K562 (cell line): Measurements from ENCODE around the gene SPRED2. TPM values are rescaled to one million over a fixed set of nuclear protein-coding genes. Genes with fewer than 3 reads are reported as not detected.

ENCODE experiments used
- ATAC-seq: fragments of 200-7000 bp; cut with Tn5 transposase; 3 replicates; pipeline ENCODE4 v1.9.1; 2020; ENCODE audit warnings: moderate library complexity
- BruUV-seq: library from RNA; stranded (reverse); fragments of 400-500 nt; replicated peaks from 2 replicates; lab custom pipeline; 2021; lab: Mats Ljungman, UMichigan
- CTCF ChIA-PET: fragments of 300-600 bp; formaldehyde crosslinking; extraction: SDS; loops from one replicate; lab custom pipeline; 2021; ENCODE audit warnings: low intra/inter-chr PET ratio; lab: Yijun Ruan, JAX
- POLR2A ChIA-PET: fragments of 300-600, 350-650 bp; sonication (Branson Sonifier 250); formaldehyde crosslinking; extraction: SDS; loops from one replicate; lab custom pipeline; 2021; ENCODE audit warnings: antibody characterized with exemption, inconsistent platforms; lab: Yijun Ruan, JAX
- DNase-seq, 4 experiments: peaks; one replicate each; pipeline versions ENCODE4 v3.0.0 to v3.0.0-alpha.2; 2011 to 2018; ENCODE audit warnings: low spot score in 3 of 4, mixed read lengths in 3 of 4; ENCODE audit errors: extremely low read depth in 1 of 4
- FAIRE-seq: peaks from 2 replicates; lab custom pipeline; 2011; peaks lifted over from hg19 to GRCh38; lab: Jason Lieb, UNC
- H2AFZ ChIP-seq: 2 replicates; pipeline ENCODE4 v1.6.0; 2011; ENCODE audit warnings: low read depth, low read length, control low read depth, inconsistent platforms
- H3K27ac ChIP-seq: fragments of 200-600 bp; 3 replicates; pipeline ENCODE4 v1.8.0; 2011; ENCODE audit warnings: low read depth, mild to moderate bottlenecking, control low read depth, inconsistent platforms, low read length, moderate library complexity, mixed read lengths; ENCODE audit errors: extremely low read depth
- H3K27me3 ChIP-seq, 2 experiments: fragments of 300-600 bp in 1 of 2; 2 replicates in 1 of 2; 3 replicates in 1 of 2; pipeline versions ENCODE4 v1.6.0 to v1.8.0; 2011; ENCODE audit warnings: inconsistent platforms in 2 of 2, low read length in 2 of 2, mild to moderate bottlenecking in 1 of 2, mixed read lengths in 1 of 2, moderate library complexity in 1 of 2; ENCODE audit not compliant: control insufficient read depth in 2 of 2, insufficient read depth in 2 of 2
- H3K36me3 ChIP-seq: fragments of 300-600 bp; 3 replicates; pipeline ENCODE4 v1.8.0; 2011; ENCODE audit warnings: mild to moderate bottlenecking, low read length, inconsistent platforms; ENCODE audit not compliant: control insufficient read depth, insufficient read depth
- H3K4me1 ChIP-seq, 2 experiments: fragments of 200-600 bp in 1 of 2; replicated peaks in 1 of 2; 2 replicates in 1 of 2; 3 replicates in 1 of 2; pipeline versions ENCODE4 v1.5.1 to v1.8.0; 2011; ENCODE audit warnings: inconsistent platforms in 2 of 2, low read length in 2 of 2, mild to moderate bottlenecking in 1 of 2, mixed read lengths in 1 of 2, moderate library complexity in 1 of 2; ENCODE audit not compliant: control insufficient read depth in 2 of 2, insufficient read depth in 2 of 2
- H3K4me2 ChIP-seq: 2 replicates; pipeline ENCODE4 v1.6.1; 2011; ENCODE audit warnings: low read length, control low read depth, inconsistent platforms, mixed read lengths; ENCODE audit not compliant: insufficient read depth
- H3K4me3 ChIP-seq: fragments of 200-600 bp; sonication (generic), shearing (Covaris generic); 2 replicates; pipeline ENCODE4 v1.5.1; 2016; ENCODE audit warnings: control low read depth, inconsistent platforms
- H3K79me2 ChIP-seq: fragments of 200-600 bp; 3 replicates; pipeline ENCODE4 v1.8.0; 2011; ENCODE audit warnings: low read length, inconsistent platforms; ENCODE audit not compliant: control insufficient read depth, insufficient read depth
- H3K9ac ChIP-seq, 2 experiments: 2 replicates each; pipeline versions ENCODE4 v1.6.0 to v1.6.1; 2011; ENCODE audit warnings: low read depth in 2 of 2, low read length in 2 of 2, control low read depth in 1 of 2, inconsistent platforms in 1 of 2, mild to moderate bottlenecking in 1 of 2, mixed read lengths in 1 of 2; ENCODE audit not compliant: insufficient read depth in 1 of 2
- H3K9me1 ChIP-seq: one replicate; pipeline ENCODE4 v1.6.0; 2011; ENCODE audit warnings: inconsistent platforms, mild to moderate bottlenecking, low read length, moderate library complexity; ENCODE audit not compliant: control insufficient read depth, insufficient read depth
- H3K9me3 ChIP-seq: replicated peaks from 2 replicates; pipeline ENCODE4 v1.5.1; 2011; ENCODE audit warnings: low read depth, low read length, inconsistent platforms; ENCODE audit not compliant: control insufficient read depth, insufficient read depth
- H4K20me1 ChIP-seq: replicated peaks from 2 replicates; pipeline ENCODE4 v1.6.1; 2011; ENCODE audit warnings: low read length, inconsistent platforms, mixed read lengths; ENCODE audit not compliant: control insufficient read depth, insufficient read depth
- CBX2 ChIP-seq: fragments of 200-600 bp; sonication (generic); IDR thresholded peaks from one replicate; pipeline ENCODE4 v1.6.1; 2012; ENCODE audit warnings: mild to moderate bottlenecking, low read length, inconsistent platforms; ENCODE audit not compliant: insufficient read depth, poor library complexity, severe bottlenecking
- DNMT1 ChIP-seq: fragments of 450-650 bp; IDR thresholded peaks from 2 replicates; pipeline ENCODE4 v1.6.1; 2016; ENCODE audit warnings: antibody characterized with exemption, mild to moderate bottlenecking
- HEY1 ChIP-seq: fragments of 250-450 bp; sonication (Bioruptor Pico); IDR thresholded peaks from 2 replicates; pipeline ENCODE4 v1.5.0; 2020; ENCODE audit warnings: mild to moderate bottlenecking, moderate library complexity, borderline replicate concordance
- MAFF ChIP-seq: IDR thresholded peaks from 2 replicates; pipeline ENCODE4 v1.6.1; 2012; ENCODE audit warnings: low read length, improper control_type of control experiment
- MAFK ChIP-seq: IDR thresholded peaks from 2 replicates; pipeline ENCODE4 v1.6.1; 2011; ENCODE audit warnings: low read length, improper control_type of control experiment
- MED1 ChIP-seq: sonication (generic); formaldehyde crosslinking; IDR thresholded peaks from 2 replicates; pipeline ENCODE4 v1.8.1; 2023; ENCODE audit warnings: missing genetic modification reagents, borderline replicate concordance
- NBN ChIP-seq: fragments of 450-650 bp; IDR thresholded peaks from 2 replicates; pipeline ENCODE4 v1.6.1; 2016; ENCODE audit warnings: low read depth, mild to moderate bottlenecking
- POLR2B ChIP-seq: fragments of 450-650 bp; IDR thresholded peaks from 2 replicates; pipeline ENCODE4 v1.6.1; 2018; ENCODE audit warnings: low read depth; ENCODE audit not compliant: partially characterized antibody
- POLR2G ChIP-seq: fragments of 200-400 bp; formaldehyde crosslinking; IDR thresholded peaks from 2 replicates; pipeline ENCODE4 v1.6.1; 2017; ENCODE audit warnings: low read depth, mild to moderate bottlenecking, antibody characterized with exemption, low read length, moderate library complexity
- TBP ChIP-seq: optimal IDR thresholded peaks from 2 replicates; pipeline ENCODE3; 2011; ENCODE audit warnings: low read depth, low read length, improper control_type of control experiment
- ZKSCAN3 ChIP-seq: fragments of 250-450 bp; sonication (Bioruptor Pico); IDR thresholded peaks from 2 replicates; pipeline ENCODE4 v1.4.0; 2020
- ZNF175 ChIP-seq: fragments of 200-800 bp; sonication (Bioruptor generic); IDR thresholded peaks from 2 replicates; pipeline ENCODE4 v1.6.1; 2016; ENCODE audit warnings: low read depth, mild to moderate bottlenecking, missing genetic modification characterization, missing compliant biosample characterization
- ZNF253 ChIP-seq: fragments of 250-450 bp; sonication (Bioruptor Pico); conservative IDR thresholded peaks from 2 replicates; pipeline ENCODE4 v1.6.1; 2021; ENCODE audit warnings: mild to moderate bottlenecking
- ZNF785 ChIP-seq: fragments of 250-450 bp; sonication (Bioruptor Pico); IDR thresholded peaks from 2 replicates; pipeline ENCODE4 v1.4.0; 2020; ENCODE audit warnings: mild to moderate bottlenecking
- WGBS: fragments of 100-300 bp; shearing (Covaris generic); methylation state at CpG from one replicate; pipeline ENCODE4 v1.1.6; 2016; ENCODE audit warnings: low coverage, mixed read lengths; ENCODE audit not compliant: insufficient coverage; ENCODE audit errors: missing lambda C conversion rate; 5-methylcytosine and 5-hydroxymethylcytosine counted together
- in situ Hi-C: fragments of 300-500 bp; cut with MboI; formaldehyde crosslinking; loops from 4 replicates; pipeline ENCODE4 v1.15.0; 2018; ENCODE audit warnings: inconsistent platforms, mixed read lengths
- intact Hi-C: fragments of 100-400 bp; cut with micrococcal nuclease; formaldehyde crosslinking; loops from 2 replicates; pipeline ENCODE4 v1.14.2; 2022
- polyA plus RNA-seq, 8 experiments: library from polyadenylated mRNA; depleted of rRNA in 4 of 8; stranded (reverse) in 5 of 8; unstranded in 3 of 8; fragments of >200 nt; fragmentation: Nextera tagmentation in 2 of 8; fragmentation: Illumina TruSeq in 1 of 8; extraction: Ambion mirVana in 2 of 8; extraction: Trizol in 1 of 8; gene quantifications; 2 replicates each; pipeline versions ENCODE4 v1.2.1 to v1.2.3, GENCODE V29; 2011 to 2014; ENCODE audit warnings: inconsistent platforms in 1 of 8, missing spikeins in 1 of 8
- total RNA-seq, 7 experiments: library from RNA; depleted of rRNA in 6 of 7; stranded (reverse); fragments of >200 nt in 6 of 7; fragmentation: Illumina TruSeq in 2 of 7; extraction: Trizol in 2 of 7; gene quantifications; 2 replicates each; pipeline versions ENCODE4 v1.2.1 to v1.2.3, GENCODE V29; 2011 to 2021; ENCODE audit warnings: low replicate concordance in 1 of 7
- TF ChIP-seq, protein P1 (sequence below): fragments of 250-450 bp; sonication (Bioruptor Pico); IDR thresholded peaks from 2 replicates; pipeline ENCODE4 v1.4.0; 2020; ENCODE audit warnings: mild to moderate bottlenecking

SPRED2 gene
- total and polyA plus RNA-seq, 9 of the 15 experiments (the other 6 are each of a cell fraction or from before 2014, with no cell fraction given), result 4.6 to 50.8 (median 14.1) TPM

DNA sequence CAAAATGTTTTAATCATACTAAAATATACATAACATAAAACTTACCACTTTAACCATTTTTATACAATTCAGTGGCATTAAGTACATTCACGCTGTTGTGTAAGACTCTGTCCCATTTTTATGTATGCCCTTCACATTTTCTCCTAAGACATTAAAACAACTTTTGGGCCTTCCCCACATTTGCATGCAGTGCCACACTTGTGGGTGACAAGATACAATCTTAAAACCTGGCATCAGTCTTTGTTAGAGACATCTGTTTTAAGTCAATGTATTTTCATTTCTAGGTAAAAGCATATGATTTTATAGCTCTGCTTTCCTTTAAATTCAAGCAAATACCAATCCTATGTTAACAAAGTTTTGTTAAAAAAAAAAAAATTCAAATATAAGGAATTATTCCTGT, 17.3 kb downstream of the SPRED2 start:
- ATAC-seq, result no peak
- WGBS, result 100% methylated on average over 1 of the region's 1 CpG
- peaks cover 3 to 11% of the 10 kb centered on the region in 2 experiments; a peak in 4 of 5 replicates for H3K4me1 ChIP-seq

DNA sequence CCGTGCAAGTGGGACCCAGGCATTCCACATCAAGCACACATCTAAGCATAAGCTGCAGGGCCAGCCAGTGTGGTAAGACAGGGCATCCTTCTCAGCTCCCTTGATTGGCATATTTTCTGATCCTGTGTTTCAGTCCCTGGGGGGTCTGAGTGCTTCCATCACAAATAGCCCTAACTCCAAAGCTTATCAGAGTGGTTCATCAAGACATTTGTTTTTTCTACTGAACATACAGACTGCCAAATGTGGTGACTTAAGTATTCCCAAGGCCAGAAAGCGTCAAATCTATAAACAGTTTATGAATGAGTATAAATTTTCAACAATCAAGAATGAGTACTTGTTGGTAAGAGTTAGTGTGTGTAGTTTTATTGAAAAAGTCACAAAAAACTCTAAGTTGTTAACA, 18.8 kb downstream of the SPRED2 start:
- peaks cover 95% of the 10 kb centered on the region for H3K79me2 ChIP-seq
- TF ChIP-seq MED1 (CRISPR knock-in tag), result no peak
- no peak for TF ChIP-seq ZNF253
- TF ChIP-seq CBX2, result no peak
- no peak for TF ChIP-seq ZNF785
- no peak for TF ChIP-seq DNMT1
- TF ChIP-seq, protein P1, sequence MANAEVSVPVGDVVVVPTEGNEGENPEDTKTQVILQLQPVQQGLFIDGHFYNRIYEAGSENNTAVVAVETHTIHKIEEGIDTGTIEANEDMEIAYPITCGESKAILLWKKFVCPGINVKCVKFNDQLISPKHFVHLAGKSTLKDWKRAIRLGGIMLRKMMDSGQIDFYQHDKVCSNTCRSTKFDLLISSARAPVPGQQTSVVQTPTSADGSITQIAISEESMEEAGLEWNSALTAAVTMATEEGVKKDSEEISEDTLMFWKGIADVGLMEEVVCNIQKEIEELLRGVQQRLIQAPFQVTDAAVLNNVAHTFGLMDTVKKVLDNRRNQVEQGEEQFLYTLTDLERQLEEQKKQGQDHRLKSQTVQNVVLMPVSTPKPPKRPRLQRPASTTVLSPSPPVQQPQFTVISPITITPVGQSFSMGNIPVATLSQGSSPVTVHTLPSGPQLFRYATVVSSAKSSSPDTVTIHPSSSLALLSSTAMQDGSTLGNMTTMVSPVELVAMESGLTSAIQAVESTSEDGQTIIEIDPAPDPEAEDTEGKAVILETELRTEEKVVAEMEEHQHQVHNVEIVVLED (CRISPR knock-in tag), result no peak
- H3K27ac ChIP-seq, result no peak overlapping the region
- FAIRE-seq (no peak), DNase-seq (no peak), ATAC-seq (no peak)
- H3K9ac ChIP-seq, result peak overlapping the region in 1 of 2 experiments; percentile 21; a peak in 1 of 4 replicates
- H3K4me2 ChIP-seq, result no peak overlapping the region
- WGBS, result 49% methylated on average over 2 of the region's 2 CpGs
- in situ Hi-C loops (no loop called here), intact Hi-C loops (no loop called here)
- H3K9me1 ChIP-seq, result no peaks in the 10 kb centered on the region
- peaks cover 50% of the 10 kb centered on the region for H4K20me1 ChIP-seq
- ChIA-PET CTCF (no interaction called here), POLR2A (interaction anchor here (0.9 to 7.0 kb wide), 3 partner anchors 15 to 20 kb away, joined by 3 to 63 read pairs (median 3); partner anchors contain the start of gene SPRED2)
- no peak overlapping the region for H2AFZ ChIP-seq
- peaks cover 3 to 16% of the 10 kb centered on the region in 2 experiments; a peak in 4 of 5 replicates for H3K4me1 ChIP-seq
- H3K4me3 ChIP-seq, result no peak overlapping the region
- no peaks in the 10 kb centered on the region for H3K9me3 ChIP-seq
- no peaks in the 10 kb centered on the region for H3K27me3 ChIP-seq
- H3K36me3 ChIP-seq, result peaks cover 13% of the 10 kb centered on the region
- no TSS peak for BruUV-seq

More for the DNA sequence above, 17.3 kb downstream of the SPRED2 start:
- no TSS peak for BruUV-seq
- Histone ChIP-seq H3K79me2 (peaks cover 96% of the 10 kb centered on the region), H3K9me3 (no peaks in the 10 kb centered on the region), H3K27me3 (no peaks in the 10 kb centered on the region), H3K27ac (no peak overlapping the region), H4K20me1 (peaks cover 50% of the 10 kb centered on the region), H3K4me2 (no peak overlapping the region), H3K4me3 (no peak overlapping the region), H3K9me1 (no peaks in the 10 kb centered on the region), H2AFZ (no peak overlapping the region), H3K9ac (no peak overlapping the region), H3K36me3 (peaks cover 18% of the 10 kb centered on the region)
- CTCF ChIA-PET, result no interaction called here
- DNase-seq, result no peak
- POLR2A ChIA-PET, result interaction anchor here (1.0 to 7.0 kb wide), 2 partner anchors 8 to 14 kb away, joined by 5 to 63 read pairs; partner anchors contain the start of gene SPRED2
- FAIRE-seq, result no peak
- in situ Hi-C loops, result no loop called here
- intact Hi-C loops, result no loop called here
- TF ChIP-seq POLR2G, result no peak
- no peak for TF ChIP-seq MAFK
- TF ChIP-seq ZKSCAN3 (CRISPR knock-in tag), result no peak
- TF ChIP-seq MAFF, result no peak
- TF ChIP-seq HEY1 (CRISPR knock-in tag), result no peak
- no peak for TF ChIP-seq ZNF175
- no peak for TF ChIP-seq POLR2B
- TF ChIP-seq TBP, result no peak
- TF ChIP-seq NBN, result no peak
